HG02840 (cell line): ENCODE measurements around the gene PDE4D.

Experiments
- ATAC-seq: cut with Tn5 transposase; IDR thresholded peaks from one replicate; pipeline ENCODE4 v1.9.1; 2021; ENCODE audit warnings: mild to moderate bottlenecking, moderate library complexity, moderate number of reproducible peaks; ENCODE audit not compliant: unreplicated experiment, low FRiP score

Gene PDE4D

DNA sequence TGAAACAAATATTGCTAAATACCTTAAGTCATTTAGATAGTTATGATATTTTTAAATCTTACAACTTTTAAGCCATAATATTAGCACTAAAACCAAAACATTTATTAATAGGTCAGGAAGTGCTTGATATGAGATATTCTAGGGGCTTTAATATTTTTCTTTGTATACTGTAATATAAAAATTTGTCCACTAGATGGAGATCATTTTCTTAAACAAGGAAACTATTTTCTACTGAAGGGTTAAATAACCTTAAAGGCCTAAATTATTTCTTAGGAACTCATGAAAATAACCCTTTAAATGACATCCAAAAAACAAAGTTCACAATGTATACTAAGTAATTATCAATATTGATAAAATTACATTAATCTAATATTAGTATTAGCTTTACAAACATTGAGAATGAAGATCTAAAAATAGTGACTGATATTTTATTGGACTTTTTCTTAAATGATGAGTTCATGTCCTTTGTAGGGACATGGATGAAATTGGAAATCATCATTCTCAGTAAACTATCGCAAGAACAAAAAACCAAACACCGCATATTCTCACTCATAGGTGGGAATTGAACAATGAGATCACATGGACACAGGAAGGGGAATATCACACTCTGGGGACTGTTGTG lies 675.0 kb downstream of the PDE4D start:
- ATAC-seq: no peak

DNA sequence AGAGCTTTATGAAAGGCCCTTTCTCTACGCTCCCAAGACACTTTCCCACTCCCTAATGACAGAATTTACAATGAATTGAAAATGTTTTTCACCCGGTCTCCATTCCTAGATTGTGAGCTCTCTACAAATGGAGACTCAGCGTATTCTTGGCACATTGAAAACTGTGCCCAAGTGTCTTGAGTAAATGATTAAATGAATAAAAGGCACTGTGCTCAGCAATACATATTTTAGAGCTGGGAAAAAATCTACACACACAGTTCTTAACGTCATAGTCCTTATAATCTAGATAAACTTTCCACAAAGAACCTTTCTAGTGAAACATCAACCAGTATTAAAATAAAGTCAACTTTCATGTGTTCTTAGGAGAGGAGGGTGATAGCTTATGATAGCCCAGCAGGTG lies 676.7 kb downstream of the PDE4D start:
- no peak for ATAC-seq

DNA sequence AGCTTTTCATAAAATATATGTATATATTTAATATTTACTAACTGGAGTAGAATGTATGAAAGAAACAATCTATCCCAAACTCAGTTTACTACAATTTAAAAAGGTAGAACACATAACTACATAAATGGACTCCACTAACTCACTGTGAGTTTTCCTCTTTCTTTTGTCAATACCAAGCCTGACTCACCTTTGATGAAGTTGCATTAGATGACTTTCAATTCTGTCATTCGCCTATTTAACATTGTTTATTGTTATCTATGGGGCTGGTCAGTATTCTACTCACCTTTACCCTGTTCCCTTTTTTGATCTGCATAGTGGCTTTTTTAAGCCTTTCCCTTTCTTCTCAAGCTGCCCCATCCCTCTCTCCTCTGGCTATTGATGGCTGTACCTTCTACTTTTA lies 680.9 kb downstream of the PDE4D start:
- no peak for ATAC-seq

DNA sequence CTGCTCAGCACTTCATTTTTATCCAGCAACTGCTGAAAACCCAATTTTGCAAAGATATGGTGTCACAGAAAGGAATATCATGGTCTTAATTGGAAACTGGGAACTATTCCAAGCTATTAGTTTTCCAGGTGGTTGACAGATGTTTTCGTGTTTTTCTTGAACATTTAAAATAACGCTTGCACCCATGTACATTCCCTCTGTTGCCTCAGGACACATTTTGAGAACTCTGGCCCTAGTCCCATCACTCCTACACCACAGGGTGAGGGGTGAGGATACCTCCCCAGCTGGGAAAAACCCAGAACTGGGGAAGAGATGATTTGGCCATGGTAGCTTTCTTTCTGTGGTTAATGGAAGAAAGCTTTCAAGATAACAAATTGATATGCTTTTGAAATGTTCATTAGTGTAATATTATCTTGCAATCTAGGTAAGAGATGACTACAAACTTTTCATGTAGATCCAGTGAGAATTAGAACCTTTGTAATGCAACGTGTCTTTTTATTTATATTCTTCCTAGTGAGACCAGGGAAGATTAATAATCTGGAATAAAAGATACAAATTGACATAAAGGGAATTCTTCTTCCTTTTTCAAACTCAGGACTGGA lies 683.7 kb downstream of the PDE4D start:
- ATAC-seq: no peak

DNA sequence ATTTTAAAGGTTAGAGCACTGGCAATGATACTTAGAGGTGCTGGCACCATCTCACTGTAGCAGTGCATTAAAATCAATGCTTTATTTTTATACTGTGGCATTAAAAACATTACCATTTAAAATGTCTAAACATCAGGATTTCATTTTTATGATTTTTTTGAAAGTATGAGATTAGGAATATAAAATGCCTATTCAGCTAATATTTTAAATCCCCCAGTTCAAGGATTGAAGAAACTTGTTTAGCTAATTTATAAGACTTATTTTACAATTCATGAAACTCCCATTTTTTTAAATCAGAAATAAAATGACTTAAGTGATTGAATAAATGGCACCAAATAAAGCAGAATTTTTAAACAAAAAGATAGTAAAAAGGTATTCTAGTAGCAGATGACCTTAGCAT lies 685.1 kb downstream of the PDE4D start:
- no peak for ATAC-seq

DNA sequence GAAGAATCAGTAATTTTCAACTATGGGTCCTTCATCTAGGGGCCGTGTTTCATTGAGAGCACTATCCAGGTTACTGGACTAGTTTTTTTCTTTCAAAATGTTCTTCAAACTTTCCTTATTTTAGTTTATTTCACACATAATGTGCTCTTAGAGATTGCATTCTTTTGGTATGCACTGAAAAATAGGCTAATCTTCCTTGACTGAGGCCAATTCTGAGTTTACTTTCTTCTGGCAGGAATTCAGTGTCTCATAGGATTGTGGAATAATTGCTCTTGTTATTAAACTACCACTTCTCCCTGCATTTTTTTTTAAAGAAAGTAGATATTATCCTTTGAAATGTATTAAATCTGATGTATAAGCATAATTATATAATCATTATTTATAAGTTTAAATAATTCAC lies 686.1 kb downstream of the PDE4D start:
- no peak for ATAC-seq

DNA sequence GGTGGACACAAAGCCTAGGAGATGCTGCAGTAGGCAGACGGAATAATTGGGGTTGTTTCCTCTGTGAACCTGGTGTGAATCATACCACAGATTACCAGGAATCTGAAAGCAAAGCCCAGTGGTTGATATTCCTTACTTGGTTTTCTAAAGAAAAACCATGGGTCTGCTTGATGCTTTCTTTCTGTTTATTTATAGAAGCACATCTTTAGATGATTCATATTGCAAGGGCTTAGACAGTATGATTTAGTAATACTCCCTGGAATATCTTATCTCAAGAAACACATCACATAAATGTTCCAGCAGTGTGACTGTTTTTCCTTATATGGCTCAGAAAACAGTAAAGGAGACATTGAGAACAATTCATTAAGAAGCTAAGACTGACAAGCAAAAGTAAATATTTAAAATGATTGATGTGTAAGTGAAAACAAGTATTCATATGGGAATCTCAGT lies 687.4 kb downstream of the PDE4D start:
- no peak for ATAC-seq

DNA sequence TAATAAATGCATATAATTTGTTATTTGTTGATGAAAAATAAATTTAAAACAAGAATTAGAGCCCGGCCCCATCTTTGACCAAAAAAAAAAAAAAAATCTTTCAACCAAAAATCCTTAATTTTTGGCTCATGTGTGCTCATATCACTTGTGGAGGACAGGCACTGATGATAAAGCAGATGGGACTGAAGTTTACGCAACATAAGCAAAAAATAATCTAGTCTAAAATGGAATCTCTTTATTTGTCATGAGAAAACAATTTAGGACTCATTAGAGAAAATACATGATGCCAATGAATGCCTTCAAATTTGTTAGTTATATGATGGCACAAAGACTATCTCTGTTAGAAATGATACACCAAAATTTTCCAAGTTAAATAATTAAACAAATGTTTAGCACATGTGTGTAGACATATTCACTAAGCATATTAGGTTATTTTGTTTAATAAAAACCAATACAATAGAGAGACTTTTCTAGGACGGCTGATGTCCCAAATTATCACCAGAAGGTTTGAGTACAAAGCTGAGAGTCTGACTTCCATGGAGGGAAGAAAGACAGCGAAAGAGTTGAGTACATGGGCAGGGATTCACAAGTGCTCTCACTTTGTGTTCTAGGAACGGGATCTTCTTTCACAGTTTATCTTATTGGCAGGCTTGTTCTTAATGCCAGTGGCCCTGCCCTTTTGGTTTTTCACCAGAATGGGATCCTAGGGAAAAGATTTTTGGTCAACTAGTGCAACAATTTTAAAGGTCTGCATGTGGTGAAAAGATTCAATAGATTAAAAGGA lies 689.2 kb downstream of the PDE4D start:
- ATAC-seq: no peak

DNA sequence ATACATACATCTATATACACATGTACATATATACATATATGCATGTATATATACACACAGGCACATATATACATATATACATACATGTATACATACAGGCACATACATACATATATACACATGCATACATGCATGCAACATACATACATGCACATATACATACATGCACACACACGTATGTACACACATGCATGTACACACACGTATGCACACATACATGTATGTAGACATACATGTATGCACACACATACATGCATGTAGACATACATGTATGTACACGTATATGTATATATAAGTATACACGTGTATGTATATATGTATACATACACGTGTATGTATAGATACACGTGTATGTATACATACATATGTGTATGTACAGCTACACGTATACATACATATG lies 693.7 kb downstream of the PDE4D start:
- no peak for ATAC-seq

DNA sequence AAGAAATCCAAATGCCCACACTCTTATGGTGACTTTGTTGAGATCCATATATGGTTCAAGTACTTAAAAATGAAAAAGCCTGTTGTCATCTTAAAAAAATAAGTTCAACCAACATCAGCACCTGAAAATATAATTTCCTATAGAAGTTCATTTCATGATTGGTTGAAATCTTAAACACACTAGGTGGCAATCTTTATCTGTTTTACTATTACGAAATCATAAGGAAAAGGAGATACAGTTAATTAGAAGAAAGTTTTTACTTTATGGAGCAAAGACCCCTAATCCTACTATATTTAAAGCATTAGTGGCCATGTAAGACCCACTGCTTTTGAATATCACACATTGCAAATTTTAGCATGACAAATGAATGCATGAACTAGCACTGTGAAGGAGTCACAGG lies 694.7 kb downstream of the PDE4D start:
- no peak for ATAC-seq

DNA sequence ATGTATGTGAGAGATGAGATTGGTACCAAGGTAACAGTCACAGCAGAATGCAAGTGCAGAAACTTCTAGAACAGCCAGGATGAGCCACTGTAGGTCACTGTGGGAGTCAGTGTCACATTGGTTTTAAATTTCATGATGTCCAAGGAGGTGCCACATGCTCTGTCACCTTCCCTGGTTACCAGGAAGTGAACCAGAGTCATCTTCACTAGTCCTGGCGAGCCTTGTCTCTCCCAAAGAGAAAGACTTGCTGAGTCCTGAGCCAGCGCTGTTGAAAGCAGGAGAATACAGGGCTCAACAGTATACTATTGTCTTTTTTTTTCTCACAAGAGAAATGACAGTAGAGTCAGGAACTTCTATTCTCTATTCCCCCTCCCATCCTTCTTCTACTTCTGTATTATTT lies 695.2 kb downstream of the PDE4D start:
- no peak for ATAC-seq

DNA sequence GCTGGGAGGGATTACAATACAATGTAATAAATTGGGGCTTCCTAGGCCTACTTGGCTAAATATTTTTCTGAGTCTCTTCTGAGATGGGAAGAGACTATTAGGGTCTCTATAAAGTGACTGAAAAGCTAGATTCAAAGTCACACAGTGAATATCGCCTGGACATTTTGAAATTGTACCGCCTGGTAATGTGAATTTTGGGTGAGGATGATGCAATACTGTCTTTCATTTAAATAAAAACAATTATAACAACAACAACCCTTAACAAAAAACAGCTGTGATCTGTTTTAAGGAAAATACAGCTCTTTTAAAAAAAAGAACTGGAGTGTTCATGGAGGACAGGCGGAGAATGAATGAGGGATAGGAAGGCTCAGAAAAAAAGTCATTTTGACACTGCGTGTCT lies 695.6 kb downstream of the PDE4D start:
- ATAC-seq: no peak

DNA sequence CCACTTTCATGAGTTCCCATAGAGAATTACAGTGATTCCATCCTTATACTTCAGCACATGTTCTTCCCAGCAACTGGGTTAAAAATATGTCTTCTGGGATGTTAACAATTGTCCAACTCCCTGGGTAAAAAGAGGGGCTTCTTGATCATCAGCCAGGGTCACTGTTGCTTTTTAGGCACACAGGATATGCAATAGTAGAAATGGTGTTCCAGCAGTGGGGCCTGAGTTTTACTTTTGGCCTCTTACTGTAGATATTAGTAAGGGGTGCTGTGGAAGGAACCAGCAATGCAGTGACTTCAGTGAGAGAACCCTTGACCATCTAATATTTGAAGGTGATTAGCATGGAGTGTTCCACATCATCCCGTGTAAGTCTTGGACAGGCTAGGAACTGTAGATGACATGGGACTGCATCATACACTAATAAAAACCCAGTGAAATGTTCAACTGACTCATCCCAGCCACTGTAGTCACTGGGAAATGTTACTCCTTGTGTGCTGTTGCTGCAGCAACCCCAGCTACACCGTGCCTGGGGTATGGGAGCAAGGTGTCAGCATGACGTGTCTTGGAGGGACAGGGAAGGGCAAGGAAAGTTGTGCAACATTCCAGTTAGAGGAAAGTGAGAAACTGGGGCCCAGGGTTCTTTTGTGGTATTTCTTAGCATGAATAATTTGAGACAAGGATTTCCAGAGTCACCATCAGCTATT lies 699.8 kb downstream of the PDE4D start:
- no peak for ATAC-seq

DNA sequence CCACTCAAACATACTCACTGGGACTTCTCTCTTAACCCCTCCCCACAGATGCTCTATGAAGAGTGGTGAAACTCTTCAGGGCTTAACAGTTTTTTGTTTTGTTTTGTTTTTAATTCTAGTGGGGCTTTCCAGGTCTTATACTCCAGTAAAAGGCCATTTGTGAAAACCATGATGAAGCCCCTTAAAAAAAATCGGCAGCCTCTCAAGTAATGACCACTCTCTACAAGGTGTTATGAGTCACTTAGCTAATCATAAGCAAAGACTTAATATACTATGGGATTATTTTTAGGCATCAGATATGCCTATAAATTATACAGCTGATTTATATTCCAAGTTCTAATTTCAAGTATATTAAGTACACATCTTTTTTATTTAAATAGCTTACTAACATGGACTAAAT lies 702.8 kb downstream of the PDE4D start:
- no peak for ATAC-seq

DNA sequence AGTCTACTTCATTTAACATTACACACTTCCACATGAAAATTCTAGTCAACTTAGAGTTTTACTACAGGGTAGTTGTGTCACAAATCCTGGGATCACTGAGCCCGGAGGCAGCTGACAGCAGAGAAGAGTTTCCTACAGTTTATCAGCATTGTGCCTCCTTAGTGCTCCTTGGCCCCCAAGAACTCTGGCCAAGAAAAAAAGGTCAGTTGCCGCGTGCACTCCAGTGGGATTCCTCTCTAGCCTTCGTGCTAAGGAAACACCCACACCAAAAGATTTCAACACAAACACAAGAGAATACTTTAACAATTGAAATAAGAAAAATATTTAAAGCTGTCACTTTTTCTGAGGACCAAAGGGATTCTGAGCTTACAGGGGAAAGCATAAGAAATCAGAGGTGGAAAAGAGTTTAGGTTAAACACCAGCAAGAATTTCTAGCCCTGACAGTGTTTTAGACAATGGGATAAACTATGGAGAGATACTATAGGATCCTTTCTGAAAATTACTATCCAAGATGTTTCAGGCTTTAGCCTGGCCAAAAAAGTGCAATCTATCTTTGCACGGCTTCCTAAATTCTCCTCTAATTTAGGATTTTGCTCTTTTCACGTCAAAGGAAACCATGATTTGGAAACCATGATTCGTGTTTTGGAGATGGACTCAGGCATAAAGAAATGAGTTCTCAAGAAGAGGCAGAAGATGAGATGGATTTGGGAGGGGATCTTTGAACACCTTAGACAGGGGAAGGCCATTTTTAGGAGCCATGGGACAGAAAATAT lies 703.9 kb downstream of the PDE4D start:
- ATAC-seq: no peak

DNA sequence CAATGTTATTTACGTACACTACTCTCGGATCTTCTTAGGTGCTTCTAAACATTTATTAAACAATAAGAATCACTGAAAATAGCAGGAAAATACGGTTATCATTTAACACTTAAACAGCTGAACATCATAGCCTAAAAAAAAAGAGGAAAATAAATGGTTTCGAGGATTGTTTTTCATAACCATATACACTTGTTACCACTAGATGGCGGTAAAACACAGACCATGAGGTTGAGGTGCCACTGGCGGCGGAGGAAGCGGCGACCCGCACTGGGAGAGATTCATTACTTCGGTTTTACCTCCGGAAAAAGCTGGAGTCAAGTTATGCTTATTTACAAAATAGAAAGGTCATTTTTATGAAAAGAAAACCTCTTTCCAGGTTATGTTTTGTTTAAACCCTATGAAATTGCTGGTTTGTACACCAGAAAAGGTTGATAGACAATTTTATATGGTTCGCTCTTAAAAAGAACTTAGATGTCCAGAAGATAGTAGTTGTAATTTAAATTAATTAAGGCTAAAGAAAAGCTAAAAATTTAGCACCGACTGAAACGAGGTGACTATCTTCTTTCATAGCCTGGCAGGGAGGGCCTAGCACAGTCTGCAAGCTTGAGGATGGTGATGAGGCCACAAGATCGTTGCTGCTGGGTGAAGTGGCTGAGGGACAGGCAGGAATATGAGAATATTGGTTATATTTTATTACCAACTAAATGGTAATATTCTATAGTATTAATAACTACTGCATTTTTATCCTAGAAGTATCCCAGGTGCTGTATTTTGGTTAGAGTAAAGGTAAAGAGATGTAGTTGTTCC lies 704.9 kb downstream of the PDE4D start:
- ATAC-seq: peak; percentile 70

DNA sequence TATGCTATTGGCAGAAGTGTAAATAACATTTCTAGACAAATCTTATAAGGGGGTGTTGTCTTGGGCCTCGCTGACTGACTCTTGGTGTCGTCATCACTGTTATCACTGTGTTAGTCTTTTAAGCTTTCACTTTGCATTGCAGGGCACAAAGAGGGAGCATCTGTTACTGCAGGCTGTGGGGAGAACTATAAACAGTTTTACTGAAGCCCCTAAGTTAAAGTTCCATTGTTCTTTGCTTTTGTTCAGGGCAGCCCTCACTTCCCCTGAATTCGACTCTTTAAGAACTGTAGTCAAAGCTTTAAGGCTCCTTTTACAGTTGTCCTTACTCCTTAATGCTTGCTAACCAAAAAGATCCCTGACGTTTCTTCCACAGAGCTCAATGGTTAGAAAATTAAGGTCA lies 705.7 kb downstream of the PDE4D start:
- ATAC-seq: no peak

DNA sequence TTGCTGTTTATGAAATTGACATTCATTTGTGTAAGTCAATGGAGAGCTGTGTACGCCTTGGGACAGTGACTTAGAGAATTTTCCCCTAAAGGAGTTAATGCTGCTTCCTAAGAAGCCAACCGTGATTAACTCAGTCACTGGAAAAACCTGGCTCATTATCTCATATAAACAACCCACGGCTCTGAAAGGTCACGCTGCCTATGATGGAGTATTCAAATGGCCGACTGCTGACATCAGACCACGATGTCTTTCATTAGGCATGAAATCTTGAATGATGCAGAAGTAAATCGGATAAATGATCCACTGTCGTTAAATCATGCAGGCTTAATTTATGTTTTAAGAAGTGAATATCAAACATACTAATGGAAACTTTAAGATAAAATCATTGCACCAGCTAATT lies 706.9 kb downstream of the PDE4D start:
- no peak for ATAC-seq

DNA sequence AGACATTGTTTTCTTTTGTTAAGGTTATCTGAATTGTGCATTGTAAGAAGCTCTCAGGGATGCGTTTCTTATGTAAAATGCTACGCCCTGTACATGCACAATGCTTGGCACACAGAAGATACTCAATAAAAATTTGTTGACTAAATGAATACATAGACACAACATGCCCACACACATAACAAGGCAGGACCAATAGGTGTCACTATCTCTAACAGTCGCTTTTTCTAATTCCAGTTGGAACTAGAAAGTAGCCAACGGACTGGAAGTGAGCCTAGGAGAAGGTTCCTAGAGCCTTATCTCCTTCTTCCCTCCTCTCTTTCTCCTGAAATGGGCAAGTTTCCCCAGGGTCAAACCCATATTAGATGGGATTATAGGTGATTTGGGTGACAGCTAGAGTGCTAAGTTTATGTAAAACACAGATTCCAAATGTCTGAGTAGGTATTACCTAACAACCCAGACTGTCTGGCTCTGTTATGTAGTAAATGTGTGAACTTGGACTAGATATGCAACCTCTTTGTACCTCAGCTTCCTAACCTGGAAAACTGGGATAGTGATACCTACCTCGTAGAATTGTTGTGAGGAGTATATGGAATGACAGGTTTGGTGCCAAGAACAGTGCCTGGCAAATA lies 707.7 kb downstream of the PDE4D start:
- no peak for ATAC-seq
